HG02852 (cell line): ENCODE measurements around the gene BCAM.
"Not testable (repeated sequence)": the region's sequence is repeated elsewhere in the genome, so short reads cannot be mapped to it uniquely, and the experiment has no call there.

Source experiments
- ATAC-seq: cut with Tn5 transposase; IDR thresholded peaks from one replicate; pipeline ENCODE4 v1.9.1; 2021; ENCODE audit warnings: mild to moderate bottlenecking, moderate library complexity; ENCODE audit not compliant: unreplicated experiment

BCAM gene

GRCh38 chr19:44808463-44809371 is at the start of gene BCAM:
Gene BCAM (plus strand): TSS chr19:44809103. CDS start chr19:44809125, 22 bp downstream.
- no peak for ATAC-seq

GRCh38 chr19:44762038-44762437 is 46.9 kb upstream of the BCAM start:
- ATAC-seq, result no peak

GRCh38 chr19:44765033-44765948 is 43.6 kb upstream of the BCAM start:
- ATAC-seq, result no peak

GRCh38 chr19:44765949-44766335 is 43.0 kb upstream of the BCAM start:
- ATAC-seq, result no peak

GRCh38 chr19:44767295-44768180 is 41.4 kb upstream of the BCAM start:
- no peak for ATAC-seq

GRCh38 chr19:44770550-44771257 is 38.2 kb upstream of the BCAM start:
- peak; percentile 92 for ATAC-seq

GRCh38 chr19:44772144-44772543 is 36.8 kb upstream of the BCAM start:
- not testable (repeated sequence) for ATAC-seq

GRCh38 chr19:44772959-44773358 is 35.9 kb upstream of the BCAM start:
- no peak for ATAC-seq

- ATAC-seq, result no peak
These were observed 33.1 kb upstream of the BCAM start for GRCh38 chr19:44775676-44776240.

GRCh38 chr19:44776402-44777096 is 32.4 kb upstream of the BCAM start:
- ATAC-seq, result no peak

GRCh38 chr19:44777715-44778347 is 31.1 kb upstream of the BCAM start, which contains the start of gene CBLC:
Gene CBLC (plus strand): TSS chr19:44777890. CDS start chr19:44777932, 42 bp downstream.
- no peak for ATAC-seq

GRCh38 chr19:44779150-44779549 is 29.8 kb upstream of the BCAM start:
- ATAC-seq, result no peak

- ATAC-seq, result not testable (repeated sequence)
These were observed 27.2 kb upstream of the BCAM start for GRCh38 chr19:44781694-44782093.

- ATAC-seq, result no peak
These were observed 26.2 kb upstream of the BCAM start for GRCh38 chr19:44782729-44783128.

GRCh38 chr19:44783545-44783944 is 25.4 kb upstream of the BCAM start:
- no peak for ATAC-seq

- no peak for ATAC-seq
These were observed 23.6 kb upstream of the BCAM start for GRCh38 chr19:44785271-44785670.

GRCh38 chr19:44785993-44786392 is 22.9 kb upstream of the BCAM start:
- no peak for ATAC-seq

GRCh38 chr19:44788971-44789370 is 19.9 kb upstream of the BCAM start:
- no peak for ATAC-seq
